Measurements from ENCODE around the gene RC3H1.
A peak's percentile ranks its signal among the peaks of the same experiment; 100 is the strongest.
"Not testable (repeated sequence)": the region's sequence is repeated elsewhere in the genome, so short reads cannot be mapped to it uniquely, and the experiment has no call there.

RC3H1 gene

GRCh38 chr1:174028495-174028894 lies 6.3 kb upstream of the RC3H1 start:
- no peak for DNase-seq (ENCODE audit: low read depth in 2 of 3, low spot score in 2 of 3)

- no peak for DNase-seq (ENCODE audit: low read depth in 2 of 3, low spot score in 2 of 3)
These were observed 1.3 kb upstream of the RC3H1 start for GRCh38 chr1:174023440-174023839.

- DNase-seq (ENCODE audit: low read depth in 2 of 3, low spot score in 2 of 3), result no peak
These were observed 770 bp upstream of the RC3H1 start for GRCh38 chr1:174022976-174023277.

- DNase-seq (ENCODE audit: low read depth in 2 of 3, low spot score in 2 of 3), result peak; percentile 12 to 40 (median 13)
These were observed 522 bp downstream of the RC3H1 start for GRCh38 chr1:174021591-174022079.

- DNase-seq (ENCODE audit: low read depth in 2 of 3, low spot score in 2 of 3), result no peak
These were observed 3.6 kb downstream of the RC3H1 start for GRCh38 chr1:174018565-174018964.

GRCh38 chr1:174017231-174017970 lies 4.8 kb downstream of the RC3H1 start:
- no peak for DNase-seq (ENCODE audit: low read depth in 2 of 3, low spot score in 2 of 3)

- DNase-seq (ENCODE audit: low read depth in 2 of 3, low spot score in 2 of 3), result no peak
These were observed 8.2 kb downstream of the RC3H1 start for GRCh38 chr1:174013864-174014418.

GRCh38 chr1:174008979-174009378 lies 13.2 kb downstream of the RC3H1 start:
- no peak for DNase-seq (ENCODE audit: low read depth in 2 of 3, low spot score in 2 of 3)

GRCh38 chr1:174008269-174008668 lies 13.9 kb downstream of the RC3H1 start:
- no peak for DNase-seq (ENCODE audit: low read depth in 2 of 3, low spot score in 2 of 3)

GRCh38 chr1:174007851-174008250 lies 14.3 kb downstream of the RC3H1 start:
- DNase-seq (ENCODE audit: low read depth in 2 of 3, low spot score in 2 of 3), result no peak

GRCh38 chr1:174005032-174005431 lies 17.1 kb downstream of the RC3H1 start:
- no peak for DNase-seq (ENCODE audit: low read depth in 2 of 3, low spot score in 2 of 3)

- no peak for DNase-seq (ENCODE audit: low read depth in 2 of 3, low spot score in 2 of 3)
These were observed 18.3 kb downstream of the RC3H1 start for GRCh38 chr1:174003867-174004266.

GRCh38 chr1:174001573-174001972 lies 20.6 kb downstream of the RC3H1 start:
- DNase-seq (ENCODE audit: low read depth in 2 of 3, low spot score in 2 of 3), result no peak

GRCh38 chr1:174000371-174000770 lies 21.8 kb downstream of the RC3H1 start:
- DNase-seq (ENCODE audit: low read depth in 2 of 3, low spot score in 2 of 3), result no peak

- DNase-seq (ENCODE audit: low read depth in 2 of 3, low spot score in 2 of 3), result no peak
These were observed 24.4 kb downstream of the RC3H1 start for GRCh38 chr1:173997791-173998190.

GRCh38 chr1:173996995-173997394 lies 25.2 kb downstream of the RC3H1 start:
- no peak for DNase-seq (ENCODE audit: low read depth in 2 of 3, low spot score in 2 of 3)

- DNase-seq (ENCODE audit: low read depth in 2 of 3, low spot score in 2 of 3), result no peak
These were observed 26.7 kb downstream of the RC3H1 start for GRCh38 chr1:173995475-173995874.

GRCh38 chr1:173993948-173994347 lies 28.2 kb downstream of the RC3H1 start:
- DNase-seq (ENCODE audit: low read depth in 2 of 3, low spot score in 2 of 3), result not testable (repeated sequence)

GRCh38 chr1:173988068-173988467 lies 34.1 kb downstream of the RC3H1 start:
- DNase-seq (ENCODE audit: low read depth in 2 of 3, low spot score in 2 of 3), result no peak

GRCh38 chr1:173986951-173987350 lies 35.2 kb downstream of the RC3H1 start:
- no peak for DNase-seq (ENCODE audit: low read depth in 2 of 3, low spot score in 2 of 3)

GRCh38 chr1:173970252-173970651 lies 51.9 kb downstream of the RC3H1 start:
- DNase-seq (ENCODE audit: low read depth in 2 of 3, low spot score in 2 of 3), result no peak

GRCh38 chr1:173965896-173966295 lies 56.3 kb downstream of the RC3H1 start:
- not testable (repeated sequence) for DNase-seq (ENCODE audit: low read depth in 2 of 3, low spot score in 2 of 3)

GRCh38 chr1:173963477-173963876 lies 58.7 kb downstream of the RC3H1 start:
- DNase-seq (ENCODE audit: low read depth in 2 of 3, low spot score in 2 of 3), result no peak

Measured in activated CD8-positive, alpha-beta memory T cell treated with anti-CD3 and anti-CD28 coated beads for 48 hours (primary cell).